GM23338 (cell line): Measurements from ENCODE around the gene RAD21L1. TPM values are rescaled to one million over a fixed set of nuclear protein-coding genes. Genes with fewer than 3 reads are reported as not detected.

Experiments used
- ATAC-seq: fragments of 200-7000 bp; cut with Tn5 transposase; 3 replicates; pipeline ENCODE4 v1.9.1; 2020
- DNase-seq: peaks from one replicate; pipeline ENCODE4 v3.0.0-alpha.2; 2015; ENCODE audit warnings: low spot score
- H2AFZ ChIP-seq: fragments of 200-600 bp; sonication (generic); 2 replicates; pipeline ENCODE4 v1.8.0; 2016; ENCODE audit warnings: antibody characterized with exemption, mild to moderate bottlenecking, moderate library complexity
- H3F3A ChIP-seq: fragments of 200-600 bp; sonication (generic); replicated peaks from 2 replicates; pipeline ENCODE4 v1.8.0; 2017; ENCODE audit warnings: antibody characterized with exemption, mixed run types, low read depth
- H3K27ac ChIP-seq: fragments of 200-600 bp; sonication (generic); 2 replicates; pipeline ENCODE4 v1.6.1; 2016; ENCODE audit warnings: low read depth
- H3K27me3 ChIP-seq: fragments of 200-600 bp; sonication (generic); 2 replicates; pipeline ENCODE4 v1.8.0; 2016; ENCODE audit warnings: mild to moderate bottlenecking, mixed run types, moderate library complexity; ENCODE audit not compliant: insufficient read depth
- H3K36me3 ChIP-seq: fragments of 200-600 bp; sonication (generic); 2 replicates; pipeline ENCODE4 v1.8.0; 2016; ENCODE audit warnings: mild to moderate bottlenecking; ENCODE audit not compliant: insufficient read depth
- H3K4me1 ChIP-seq: fragments of 200-600 bp; sonication (generic); 2 replicates; pipeline ENCODE4 v1.8.0; 2016; ENCODE audit warnings: mild to moderate bottlenecking, moderate library complexity; ENCODE audit not compliant: insufficient read depth
- H3K4me2 ChIP-seq: fragments of 200-600 bp; sonication (generic); 2 replicates; pipeline ENCODE4 v1.7.1; 2017; ENCODE audit warnings: mixed run types
- H3K4me3 ChIP-seq: fragments of 200-600 bp; sonication (generic); 2 replicates; pipeline ENCODE4 v1.6.1; 2016; ENCODE audit warnings: mixed run types
- H3K79me2 ChIP-seq: fragments of 200-600 bp; sonication (generic); replicated peaks from 2 replicates; pipeline ENCODE4 v1.8.0; 2017; ENCODE audit warnings: mild to moderate bottlenecking; ENCODE audit not compliant: insufficient read depth
- H3K9me2 ChIP-seq: fragments of 200-600 bp; sonication (generic); 2 replicates; pipeline ENCODE4 v1.8.0; 2017; ENCODE audit not compliant: insufficient read depth
- H4K20me1 ChIP-seq: fragments of 200-600 bp; sonication (generic); replicated peaks from 2 replicates; pipeline ENCODE4 v1.8.0; 2017; ENCODE audit warnings: mild to moderate bottlenecking; ENCODE audit not compliant: insufficient read depth
- H3K27ac Mint-ChIP-seq: 2 replicates; pipeline ENCODE4 v1.8.0; 2020; ENCODE audit warnings: inconsistent platforms, mild to moderate bottlenecking, moderate library complexity, mixed read lengths
- H3K27me3 Mint-ChIP-seq: 3 replicates; pipeline ENCODE4 v1.8.0; 2022; ENCODE audit warnings: low read depth, mild to moderate bottlenecking, moderate library complexity, mixed read lengths, inconsistent platforms; ENCODE audit not compliant: insufficient read depth, poor library complexity
- H3K36me3 Mint-ChIP-seq: 3 replicates; pipeline ENCODE4 v1.8.0; 2021; ENCODE audit warnings: low read depth, mild to moderate bottlenecking, inconsistent platforms, moderate library complexity, mixed read lengths
- H3K4me1 Mint-ChIP-seq: 3 replicates; pipeline ENCODE4 v1.8.0; 2020; ENCODE audit warnings: mild to moderate bottlenecking, inconsistent platforms, mixed read lengths
- H3K4me3 Mint-ChIP-seq: 3 replicates; pipeline ENCODE4 v1.8.0; 2021; ENCODE audit warnings: moderate library complexity, mild to moderate bottlenecking, inconsistent platforms, mixed read lengths
- H3K9me3 Mint-ChIP-seq: 3 replicates; pipeline ENCODE4 v1.8.0; 2020; ENCODE audit warnings: moderate library complexity, mild to moderate bottlenecking, inconsistent platforms, mixed read lengths
- polyA plus RNA-seq: library from polyadenylated mRNA; unstranded; fragments of >200 nt; fragmentation: Nextera tagmentation; extraction: Ambion mirVana; gene quantifications from 2 replicates; pipeline ENCODE4 v1.2.1, GENCODE V29; 2016
- total RNA-seq: library from RNA; depleted of rRNA; stranded (reverse); fragments of >200 nt; shearing (Covaris generic); gene quantifications from 2 replicates; pipeline ENCODE4 v1.2.3, GENCODE V29; 2014
- TF ChIP-seq, protein P1 (sequence below): fragments of 250-450 bp; sonication (Bioruptor Pico); IDR thresholded peaks from 2 replicates; pipeline ENCODE4 v1.5.0; 2020; ENCODE audit warnings: mild to moderate bottlenecking, moderate library complexity
- TF ChIP-seq, protein P2 (sequence below), 2 experiments: fragments of 200-600 bp in 1 of 2; sonication (generic) in 1 of 2; conservative IDR thresholded peaks; 2 replicates each; pipeline versions ENCODE4 v1.5.1 to v1.6.1; 2016 to 2017; ENCODE audit warnings: antibody characterized with exemption in 2 of 2, low read depth in 2 of 2, mild to moderate bottlenecking in 2 of 2, moderate library complexity in 1 of 2

The RAD21L1 gene
- total and polyA plus RNA-seq, 2 experiments from 2014 or later: 0.10 to 0.95 TPM

DNA sequence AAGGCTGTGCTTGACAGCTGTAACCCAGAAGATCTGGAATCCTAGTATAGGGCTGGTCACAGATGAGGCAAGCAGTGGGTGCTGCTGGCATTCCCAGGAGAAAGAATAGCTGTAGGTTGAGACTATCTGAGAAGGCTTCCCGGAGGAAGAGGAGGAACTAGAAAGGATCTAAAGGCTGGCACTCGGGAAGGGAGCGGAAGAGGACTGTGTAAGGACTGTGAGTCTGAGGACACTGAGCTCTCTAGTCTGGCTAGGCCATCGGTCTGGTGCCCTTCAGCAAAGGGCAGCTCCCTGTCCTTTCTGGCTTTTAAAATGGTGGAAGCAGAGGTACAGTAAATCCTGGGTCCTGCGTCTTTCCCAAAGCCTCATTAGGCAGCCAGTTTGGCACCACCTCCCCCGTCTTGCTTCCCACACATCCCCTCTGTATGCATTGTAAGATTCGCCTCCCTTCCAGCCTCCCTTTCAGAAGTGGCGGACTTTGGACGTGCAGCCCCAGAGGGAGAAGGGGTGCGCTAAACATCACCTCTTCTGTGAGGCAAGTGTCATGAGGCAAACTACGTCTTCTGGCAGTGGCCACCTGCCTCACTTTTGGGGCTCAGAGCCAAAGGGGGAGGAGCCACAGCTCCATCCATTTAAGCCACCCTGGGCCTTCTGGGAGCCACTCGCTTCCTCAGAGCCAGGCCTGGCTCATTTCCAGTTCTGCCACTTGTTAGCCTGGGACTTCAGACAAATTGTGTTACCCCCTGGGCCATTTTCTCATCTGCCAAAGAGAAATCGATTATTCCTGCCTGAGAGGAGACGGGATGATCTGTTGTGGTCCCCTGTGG is 48.9 kb downstream of the RAD21L1 start:
- Mint-ChIP-seq H3K4me1 (peaks cover 2% of the 10 kb centered on the region; the same call in 2 of the 3 replicates), H3K36me3 (no peaks in the 10 kb centered on the region), H3K4me3 (no peak overlapping the region), H3K9me3 (no peaks in the 10 kb centered on the region), H3K27me3 (peaks cover 5% of the 10 kb centered on the region), H3K27ac (no peak overlapping the region)
- no peaks in the 10 kb centered on the region for H3F3A ChIP-seq
- TF ChIP-seq, protein P1, sequence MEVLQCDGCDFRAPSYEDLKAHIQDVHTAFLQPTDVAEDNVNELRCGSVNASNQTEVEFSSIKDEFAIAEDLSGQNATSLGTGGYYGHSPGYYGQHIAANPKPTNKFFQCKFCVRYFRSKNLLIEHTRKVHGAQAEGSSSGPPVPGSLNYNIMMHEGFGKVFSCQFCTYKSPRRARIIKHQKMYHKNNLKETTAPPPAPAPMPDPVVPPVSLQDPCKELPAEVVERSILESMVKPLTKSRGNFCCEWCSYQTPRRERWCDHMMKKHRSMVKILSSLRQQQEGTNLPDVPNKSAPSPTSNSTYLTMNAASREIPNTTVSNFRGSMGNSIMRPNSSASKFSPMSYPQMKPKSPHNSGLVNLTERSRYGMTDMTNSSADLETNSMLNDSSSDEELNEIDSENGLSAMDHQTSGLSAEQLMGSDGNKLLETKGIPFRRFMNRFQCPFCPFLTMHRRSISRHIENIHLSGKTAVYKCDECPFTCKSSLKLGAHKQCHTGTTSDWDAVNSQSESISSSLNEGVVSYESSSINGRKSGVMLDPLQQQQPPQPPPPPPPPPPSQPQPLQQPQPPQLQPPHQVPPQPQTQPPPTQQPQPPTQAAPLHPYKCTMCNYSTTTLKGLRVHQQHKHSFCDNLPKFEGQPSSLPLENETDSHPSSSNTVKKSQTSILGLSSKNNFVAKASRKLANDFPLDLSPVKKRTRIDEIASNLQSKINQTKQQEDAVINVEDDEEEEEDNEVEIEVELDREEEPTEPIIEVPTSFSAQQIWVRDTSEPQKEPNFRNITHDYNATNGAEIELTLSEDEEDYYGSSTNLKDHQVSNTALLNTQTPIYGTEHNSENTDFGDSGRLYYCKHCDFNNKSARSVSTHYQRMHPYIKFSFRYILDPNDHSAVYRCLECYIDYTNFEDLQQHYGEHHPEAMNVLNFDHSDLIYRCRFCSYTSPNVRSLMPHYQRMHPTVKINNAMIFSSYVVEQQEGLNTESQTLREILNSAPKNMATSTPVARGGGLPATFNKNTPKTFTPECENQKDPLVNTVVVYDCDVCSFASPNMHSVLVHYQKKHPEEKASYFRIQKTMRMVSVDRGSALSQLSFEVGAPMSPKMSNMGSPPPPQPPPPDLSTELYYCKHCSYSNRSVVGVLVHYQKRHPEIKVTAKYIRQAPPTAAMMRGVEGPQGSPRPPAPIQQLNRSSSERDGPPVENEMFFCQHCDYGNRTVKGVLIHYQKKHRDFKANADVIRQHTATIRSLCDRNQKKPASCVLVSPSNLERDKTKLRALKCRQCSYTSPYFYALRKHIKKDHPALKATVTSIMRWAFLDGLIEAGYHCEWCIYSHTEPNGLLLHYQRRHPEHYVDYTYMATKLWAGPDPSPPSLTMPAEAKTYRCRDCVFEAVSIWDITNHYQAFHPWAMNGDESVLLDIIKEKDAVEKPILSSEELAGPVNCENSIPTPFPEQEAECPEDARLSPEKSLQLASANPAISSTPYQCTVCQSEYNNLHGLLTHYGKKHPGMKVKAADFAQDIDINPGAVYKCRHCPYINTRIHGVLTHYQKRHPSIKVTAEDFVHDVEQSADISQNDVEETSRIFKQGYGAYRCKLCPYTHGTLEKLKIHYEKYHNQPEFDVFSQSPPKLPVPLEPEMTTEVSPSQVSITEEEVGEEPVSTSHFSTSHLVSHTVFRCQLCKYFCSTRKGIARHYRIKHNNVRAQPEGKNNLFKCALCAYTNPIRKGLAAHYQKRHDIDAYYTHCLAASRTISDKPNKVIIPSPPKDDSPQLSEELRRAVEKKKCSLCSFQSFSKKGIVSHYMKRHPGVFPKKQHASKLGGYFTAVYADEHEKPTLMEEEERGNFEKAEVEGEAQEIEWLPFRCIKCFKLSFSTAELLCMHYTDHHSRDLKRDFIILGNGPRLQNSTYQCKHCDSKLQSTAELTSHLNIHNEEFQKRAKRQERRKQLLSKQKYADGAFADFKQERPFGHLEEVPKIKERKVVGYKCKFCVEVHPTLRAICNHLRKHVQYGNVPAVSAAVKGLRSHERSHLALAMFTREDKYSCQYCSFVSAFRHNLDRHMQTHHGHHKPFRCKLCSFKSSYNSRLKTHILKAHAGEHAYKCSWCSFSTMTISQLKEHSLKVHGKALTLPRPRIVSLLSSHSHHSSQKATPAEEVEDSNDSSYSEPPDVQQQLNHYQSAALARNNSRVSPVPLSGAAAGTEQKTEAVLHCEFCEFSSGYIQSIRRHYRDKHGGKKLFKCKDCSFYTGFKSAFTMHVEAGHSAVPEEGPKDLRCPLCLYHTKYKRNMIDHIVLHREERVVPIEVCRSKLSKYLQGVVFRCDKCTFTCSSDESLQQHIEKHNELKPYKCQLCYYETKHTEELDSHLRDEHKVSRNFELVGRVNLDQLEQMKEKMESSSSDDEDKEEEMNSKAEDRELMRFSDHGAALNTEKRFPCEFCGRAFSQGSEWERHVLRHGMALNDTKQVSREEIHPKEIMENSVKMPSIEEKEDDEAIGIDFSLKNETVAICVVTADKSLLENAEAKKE (CRISPR knock-in tag): no peak
- TF ChIP-seq, protein P2, sequence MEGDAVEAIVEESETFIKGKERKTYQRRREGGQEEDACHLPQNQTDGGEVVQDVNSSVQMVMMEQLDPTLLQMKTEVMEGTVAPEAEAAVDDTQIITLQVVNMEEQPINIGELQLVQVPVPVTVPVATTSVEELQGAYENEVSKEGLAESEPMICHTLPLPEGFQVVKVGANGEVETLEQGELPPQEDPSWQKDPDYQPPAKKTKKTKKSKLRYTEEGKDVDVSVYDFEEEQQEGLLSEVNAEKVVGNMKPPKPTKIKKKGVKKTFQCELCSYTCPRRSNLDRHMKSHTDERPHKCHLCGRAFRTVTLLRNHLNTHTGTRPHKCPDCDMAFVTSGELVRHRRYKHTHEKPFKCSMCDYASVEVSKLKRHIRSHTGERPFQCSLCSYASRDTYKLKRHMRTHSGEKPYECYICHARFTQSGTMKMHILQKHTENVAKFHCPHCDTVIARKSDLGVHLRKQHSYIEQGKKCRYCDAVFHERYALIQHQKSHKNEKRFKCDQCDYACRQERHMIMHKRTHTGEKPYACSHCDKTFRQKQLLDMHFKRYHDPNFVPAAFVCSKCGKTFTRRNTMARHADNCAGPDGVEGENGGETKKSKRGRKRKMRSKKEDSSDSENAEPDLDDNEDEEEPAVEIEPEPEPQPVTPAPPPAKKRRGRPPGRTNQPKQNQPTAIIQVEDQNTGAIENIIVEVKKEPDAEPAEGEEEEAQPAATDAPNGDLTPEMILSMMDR (conservative IDR thresholded peaks at IDR 0.05; ENCODE audit: low read depth in 2 of 2): no peak
- DNase-seq (no peak), ATAC-seq (peak; percentile 42; the same call in 2 of the 3 replicates)
- H3K27me3 ChIP-seq: no peaks in the 10 kb centered on the region
- no peak overlapping the region for H2AFZ ChIP-seq
- no peaks in the 10 kb centered on the region for H4K20me1 ChIP-seq
- H3K9me2 ChIP-seq: no peaks in the 10 kb centered on the region
- H3K79me2 ChIP-seq: no peaks in the 10 kb centered on the region
- H3K4me2 ChIP-seq: no peak overlapping the region
- no peak overlapping the region for H3K4me3 ChIP-seq
- no peak overlapping the region for H3K27ac ChIP-seq
- no peaks in the 10 kb centered on the region for H3K4me1 ChIP-seq
- H3K36me3 ChIP-seq: no peaks in the 10 kb centered on the region
